K562 (cell line): ENCODE measurements around the gene TERC. TPM values are rescaled to one million over a fixed set of nuclear protein-coding genes. Genes with fewer than 3 reads are reported as not detected.

Source experiments
- ATAC-seq: fragments of 200-7000 bp; cut with Tn5 transposase; 3 replicates; pipeline ENCODE4 v1.9.1; 2020; ENCODE audit warnings: moderate library complexity
- BruUV-seq: library from RNA; stranded (reverse); fragments of 400-500 nt; replicated peaks from 2 replicates; lab custom pipeline; 2021; lab: Mats Ljungman, UMichigan
- CTCF ChIA-PET: fragments of 300-600 bp; formaldehyde crosslinking; extraction: SDS; loops from one replicate; lab custom pipeline; 2021; ENCODE audit warnings: low intra/inter-chr PET ratio; lab: Yijun Ruan, JAX
- POLR2A ChIA-PET: fragments of 300-600, 350-650 bp; sonication (Branson Sonifier 250); formaldehyde crosslinking; extraction: SDS; loops from one replicate; lab custom pipeline; 2021; ENCODE audit warnings: antibody characterized with exemption, inconsistent platforms; lab: Yijun Ruan, JAX
- DNase-seq, 4 experiments: peaks; one replicate each; pipeline versions ENCODE4 v3.0.0 to v3.0.0-alpha.2; 2011 to 2018; ENCODE audit warnings: low spot score in 3 of 4, mixed read lengths in 3 of 4; ENCODE audit errors: extremely low read depth in 1 of 4
- FAIRE-seq: peaks from 2 replicates; lab custom pipeline; 2011; peaks lifted over from hg19 to GRCh38; lab: Jason Lieb, UNC
- H2AFZ ChIP-seq: 2 replicates; pipeline ENCODE4 v1.6.0; 2011; ENCODE audit warnings: low read depth, low read length, control low read depth, inconsistent platforms
- H3K27ac ChIP-seq: fragments of 200-600 bp; 3 replicates; pipeline ENCODE4 v1.8.0; 2011; ENCODE audit warnings: low read depth, mild to moderate bottlenecking, control low read depth, inconsistent platforms, low read length, moderate library complexity, mixed read lengths; ENCODE audit errors: extremely low read depth
- H3K27me3 ChIP-seq, 2 experiments: fragments of 300-600 bp in 1 of 2; 2 replicates in 1 of 2; 3 replicates in 1 of 2; pipeline versions ENCODE4 v1.6.0 to v1.8.0; 2011; ENCODE audit warnings: inconsistent platforms in 2 of 2, low read length in 2 of 2, mild to moderate bottlenecking in 1 of 2, mixed read lengths in 1 of 2, moderate library complexity in 1 of 2; ENCODE audit not compliant: control insufficient read depth in 2 of 2, insufficient read depth in 2 of 2
- H3K36me3 ChIP-seq: fragments of 300-600 bp; 3 replicates; pipeline ENCODE4 v1.8.0; 2011; ENCODE audit warnings: mild to moderate bottlenecking, low read length, inconsistent platforms; ENCODE audit not compliant: control insufficient read depth, insufficient read depth
- H3K4me1 ChIP-seq, 2 experiments: fragments of 200-600 bp in 1 of 2; replicated peaks in 1 of 2; 2 replicates in 1 of 2; 3 replicates in 1 of 2; pipeline versions ENCODE4 v1.5.1 to v1.8.0; 2011; ENCODE audit warnings: inconsistent platforms in 2 of 2, low read length in 2 of 2, mild to moderate bottlenecking in 1 of 2, mixed read lengths in 1 of 2, moderate library complexity in 1 of 2; ENCODE audit not compliant: control insufficient read depth in 2 of 2, insufficient read depth in 2 of 2
- H3K4me2 ChIP-seq: 2 replicates; pipeline ENCODE4 v1.6.1; 2011; ENCODE audit warnings: low read length, control low read depth, inconsistent platforms, mixed read lengths; ENCODE audit not compliant: insufficient read depth
- H3K4me3 ChIP-seq: fragments of 200-600 bp; sonication (generic), shearing (Covaris generic); 2 replicates; pipeline ENCODE4 v1.5.1; 2016; ENCODE audit warnings: control low read depth, inconsistent platforms
- H3K79me2 ChIP-seq: fragments of 200-600 bp; 3 replicates; pipeline ENCODE4 v1.8.0; 2011; ENCODE audit warnings: low read length, inconsistent platforms; ENCODE audit not compliant: control insufficient read depth, insufficient read depth
- H3K9ac ChIP-seq, 2 experiments: 2 replicates each; pipeline versions ENCODE4 v1.6.0 to v1.6.1; 2011; ENCODE audit warnings: low read depth in 2 of 2, low read length in 2 of 2, control low read depth in 1 of 2, inconsistent platforms in 1 of 2, mild to moderate bottlenecking in 1 of 2, mixed read lengths in 1 of 2; ENCODE audit not compliant: insufficient read depth in 1 of 2
- H3K9me1 ChIP-seq: one replicate; pipeline ENCODE4 v1.6.0; 2011; ENCODE audit warnings: inconsistent platforms, mild to moderate bottlenecking, low read length, moderate library complexity; ENCODE audit not compliant: control insufficient read depth, insufficient read depth
- H3K9me3 ChIP-seq: replicated peaks from 2 replicates; pipeline ENCODE4 v1.5.1; 2011; ENCODE audit warnings: low read depth, low read length, inconsistent platforms; ENCODE audit not compliant: control insufficient read depth, insufficient read depth
- H4K20me1 ChIP-seq: replicated peaks from 2 replicates; pipeline ENCODE4 v1.6.1; 2011; ENCODE audit warnings: low read length, inconsistent platforms, mixed read lengths; ENCODE audit not compliant: control insufficient read depth, insufficient read depth
- CCNT2 ChIP-seq: IDR thresholded peaks from 2 replicates; pipeline ENCODE4 v1.6.1; 2011; ENCODE audit warnings: borderline replicate concordance, low read depth, mild to moderate bottlenecking, moderate library complexity, mixed read lengths, low read length; ENCODE audit not compliant: insufficient read length; ENCODE audit errors: extremely low read depth
- CEBPB ChIP-seq: fragments of 450-650 bp; IDR thresholded peaks from 2 replicates; pipeline ENCODE4 v1.6.1; 2016; ENCODE audit warnings: missing genetic modification characterization, missing compliant biosample characterization
- DPF2 ChIP-seq: fragments of 450-650 bp; IDR thresholded peaks from 2 replicates; pipeline ENCODE4 v1.6.1; 2016
- EZH2 ChIP-seq: IDR thresholded peaks from 2 replicates; pipeline ENCODE4 v1.6.1; 2012; ENCODE audit warnings: low read depth, mild to moderate bottlenecking, inconsistent platforms, low read length, borderline replicate concordance
- FOXM1 ChIP-seq, 2 experiments: fragments of 450-650 bp in 1 of 2; sonication (generic) in 1 of 2; formaldehyde crosslinking in 1 of 2; IDR thresholded peaks; 2 replicates each; pipeline versions ENCODE4 v1.6.1 to v1.9.0; 2017 to 2022; ENCODE audit warnings: low read depth in 2 of 2, mild to moderate bottlenecking in 2 of 2, missing genetic modification reagents in 1 of 2, moderate library complexity in 1 of 2
- GMEB1 ChIP-seq: fragments of 250-450 bp; sonication (Bioruptor Pico); IDR thresholded peaks from 2 replicates; pipeline ENCODE4 v1.4.0; 2020; ENCODE audit warnings: mild to moderate bottlenecking
- L3MBTL2 ChIP-seq: fragments of 450-650 bp; IDR thresholded peaks from 2 replicates; pipeline ENCODE4 v1.6.1; 2016; ENCODE audit warnings: mild to moderate bottlenecking, moderate library complexity
- PBX2 ChIP-seq, 2 experiments: IDR thresholded peaks in 1 of 2; conservative IDR thresholded peaks in 1 of 2; 2 replicates each; pipeline ENCODE4 v1.6.1; 2016; ENCODE audit warnings: low read depth in 2 of 2, mild to moderate bottlenecking in 1 of 2, missing compliant biosample characterization in 1 of 2, missing genetic modification characterization in 1 of 2, moderate library complexity in 1 of 2
- PKNOX1 ChIP-seq: fragments of 450-650 bp; IDR thresholded peaks from 2 replicates; pipeline ENCODE4 v1.6.1; 2016
- PRMT5 ChIP-seq: sonication (generic); formaldehyde crosslinking; IDR thresholded peaks from 2 replicates; pipeline ENCODE4 v1.5.0; 2020; ENCODE audit warnings: missing genetic modification reagents
- STAT6 ChIP-seq: sonication (generic); formaldehyde crosslinking; IDR thresholded peaks from 2 replicates; pipeline ENCODE4 v1.8.1; 2023; ENCODE audit warnings: mild to moderate bottlenecking, missing genetic modification reagents
- ZNF133 ChIP-seq: fragments of 250-450 bp; sonication (Bioruptor Pico); IDR thresholded peaks from 2 replicates; pipeline ENCODE4 v1.4.0; 2020; ENCODE audit warnings: mild to moderate bottlenecking
- ZNF232 ChIP-seq: sonication (generic); formaldehyde crosslinking; IDR thresholded peaks from 2 replicates; pipeline ENCODE4 v1.8.0; 2022; ENCODE audit warnings: mild to moderate bottlenecking, missing genetic modification reagents
- ZNF444 ChIP-seq: fragments of 250-450 bp; sonication (Bioruptor Pico); IDR thresholded peaks from 2 replicates; pipeline ENCODE4 v1.4.0; 2020; ENCODE audit warnings: mild to moderate bottlenecking, moderate library complexity
- WGBS: fragments of 100-300 bp; shearing (Covaris generic); methylation state at CpG from one replicate; pipeline ENCODE4 v1.1.6; 2016; ENCODE audit warnings: low coverage, mixed read lengths; ENCODE audit not compliant: insufficient coverage; ENCODE audit errors: missing lambda C conversion rate; 5-methylcytosine and 5-hydroxymethylcytosine counted together
- in situ Hi-C: fragments of 300-500 bp; cut with MboI; formaldehyde crosslinking; loops from 4 replicates; pipeline ENCODE4 v1.15.0; 2018; ENCODE audit warnings: inconsistent platforms, mixed read lengths
- intact Hi-C: fragments of 100-400 bp; cut with micrococcal nuclease; formaldehyde crosslinking; loops from 2 replicates; pipeline ENCODE4 v1.14.2; 2022
- polyA plus RNA-seq, 8 experiments: library from polyadenylated mRNA; depleted of rRNA in 4 of 8; stranded (reverse) in 5 of 8; unstranded in 3 of 8; fragments of >200 nt; fragmentation: Nextera tagmentation in 2 of 8; fragmentation: Illumina TruSeq in 1 of 8; extraction: Ambion mirVana in 2 of 8; extraction: Trizol in 1 of 8; gene quantifications; 2 replicates each; pipeline versions ENCODE4 v1.2.1 to v1.2.3, GENCODE V29; 2011 to 2014; ENCODE audit warnings: inconsistent platforms in 1 of 8, missing spikeins in 1 of 8
- total RNA-seq, 7 experiments: library from RNA; depleted of rRNA in 6 of 7; stranded (reverse); fragments of >200 nt in 6 of 7; fragmentation: Illumina TruSeq in 2 of 7; extraction: Trizol in 2 of 7; gene quantifications; 2 replicates each; pipeline versions ENCODE4 v1.2.1 to v1.2.3, GENCODE V29; 2011 to 2021; ENCODE audit warnings: low replicate concordance in 1 of 7

The TERC gene
- total and polyA plus RNA-seq, 9 of the 15 experiments (the other 6 are each of a cell fraction or from before 2014, with no cell fraction given), result 0.77 to 234 (median 27.9) TPM; not detected in 3

- no peaks in the 10 kb centered on the region for H3K9me3 ChIP-seq
- ChIA-PET CTCF (no interaction called here), POLR2A (interaction anchor here (0.5 to 0.6 kb wide), 3 partner anchors 21 to 235 kb away, joined by 3 to 5 read pairs (median 3); partner anchors contain the start of gene MYNN)
- peaks cover 0 to 12% of the 10 kb centered on the region in 2 experiments; a peak in 1 of 5 replicates for H3K4me1 ChIP-seq
- no peak overlapping the region for H3K9ac ChIP-seq
- BruUV-seq, result no TSS peak
- no peak overlapping the region for H3K4me2 ChIP-seq
- intact Hi-C loops, result no loop called here
- H3K27ac ChIP-seq, result no peak overlapping the region
- H3K36me3 ChIP-seq, result no peaks in the 10 kb centered on the region
- in situ Hi-C loops, result no loop called here
- no peak overlapping the region for H3K4me3 ChIP-seq
- ATAC-seq, result no peak
- whole genome bisulfite sequencing, result 0% methylated on average over 2 of the region's 2 CpGs
- no peak for FAIRE-seq
- H3K27me3 ChIP-seq, result peaks cover under 1 to 2% of the 10 kb centered on the region in 2 experiments; a peak in 3 of 5 replicates
- H2AFZ ChIP-seq, result peak overlapping the region; percentile 18; the same call in 1 of the 2 replicates
- no peaks in the 10 kb centered on the region for H4K20me1 ChIP-seq
- no peaks in the 10 kb centered on the region for H3K9me1 ChIP-seq
- no peak for DNase-seq
- no peaks in the 10 kb centered on the region for H3K79me2 ChIP-seq
- TF ChIP-seq ZNF232 (CRISPR knock-in tag) (no peak), STAT6 (no peak), ZNF133 (CRISPR knock-in tag) (no peak), GMEB1 (CRISPR knock-in tag) (no peak), CEBPB (tag) (no peak), FOXM1 (IDR thresholded peaks at IDR 0.05; ENCODE audit: low read depth) (0 out of 2 replicates have a peak, but pooled peaks have one; percentile 17), FOXM1 (CRISPR knock-in tag; IDR thresholded peaks at IDR 0.05; ENCODE audit: low read depth) (no peak), DPF2 (peak; percentile 31; the same call in 1 of the 2 replicates), EZH2 (no peak), L3MBTL2 (no peak), PRMT5 (CRISPR knock-in tag) (no peak), PBX2 (CRISPR knock-in tag; IDR thresholded peaks at IDR 0.05; ENCODE audit: low read depth) (no peak), PBX2 (tag; conservative IDR thresholded peaks at IDR 0.05; ENCODE audit: low read depth) (peak; percentile 76), ZNF444 (CRISPR knock-in tag) (no peak), PKNOX1 (peak; percentile 37; the same call in 1 of the 2 replicates), CCNT2 (no peak)
Measured at GRCh38 chr3:169751875-169752274, 13.0 kb downstream of the TERC start.
